MCF 10A (cell line): Measurements from ENCODE around the gene DUSP8. TPM values are rescaled to one million over a fixed set of nuclear protein-coding genes. Genes with fewer than 3 reads are reported as not detected.
"Not testable (repeated sequence)": the region's sequence is repeated elsewhere in the genome, so short reads cannot be mapped to it uniquely, and the experiment has no call there.

Experiments
- BruUV-seq: library from RNA; stranded (reverse); fragments of 400-500 nt; replicated peaks from 2 replicates; lab custom pipeline; 2021; lab: Mats Ljungman, UMichigan
- CTCF ChIA-PET: fragments of 300-600 bp; sonication (Branson Sonifier 250); formaldehyde crosslinking; extraction: SDS; loops from one replicate; lab custom pipeline; 2021; ENCODE audit warnings: antibody characterized with exemption, inconsistent platforms; lab: Yijun Ruan, JAX
- POLR2A ChIA-PET: fragments of 300-600, 350-650 bp; sonication (Branson Sonifier 250); formaldehyde crosslinking; extraction: SDS; loops from one replicate; lab custom pipeline; 2020; ENCODE audit warnings: antibody characterized with exemption, inconsistent platforms; lab: Yijun Ruan, JAX
- DNase-seq: peaks from one replicate; pipeline ENCODE4 v3.0.0-alpha.2; 2018; ENCODE audit not compliant: unreplicated experiment
- H3K27ac Mint-ChIP-seq: one replicate; pipeline ENCODE4 v1.8.0; 2022; ENCODE audit warnings: mild to moderate bottlenecking, low read depth, mixed read lengths; ENCODE audit not compliant: unreplicated experiment
- H3K27me3 Mint-ChIP-seq: one replicate; pipeline ENCODE4 v1.8.0; 2022; ENCODE audit warnings: mixed read lengths; ENCODE audit not compliant: insufficient read depth, unreplicated experiment
- H3K36me3 Mint-ChIP-seq: one replicate; pipeline ENCODE4 v1.8.0; 2022; ENCODE audit warnings: mild to moderate bottlenecking, moderate library complexity, mixed read lengths; ENCODE audit not compliant: insufficient read depth, unreplicated experiment
- H3K4me1 Mint-ChIP-seq: one replicate; pipeline ENCODE4 v1.8.0; 2022; ENCODE audit warnings: mixed read lengths; ENCODE audit not compliant: insufficient read depth, unreplicated experiment
- H3K4me3 Mint-ChIP-seq: one replicate; pipeline ENCODE4 v1.8.0; 2022; ENCODE audit warnings: mild to moderate bottlenecking, moderate library complexity, mixed read lengths; ENCODE audit not compliant: unreplicated experiment
- H3K9me3 Mint-ChIP-seq: one replicate; pipeline ENCODE4 v1.8.0; 2022; ENCODE audit warnings: mixed read lengths; ENCODE audit not compliant: unreplicated experiment
- intact Hi-C: fragments of 100-400 bp; cut with micrococcal nuclease; formaldehyde crosslinking; loops from 2 replicates; pipeline ENCODE4 v1.14.1; 2022
- total RNA-seq: library from RNA; stranded (reverse); gene quantifications from 2 replicates; pipeline ENCODE4 v1.2.3, GENCODE V29; 2022
- TF ChIP-seq, protein P1 (sequence below): fragments of 200-600 bp; IDR thresholded peaks from one replicate; pipeline ENCODE4 v1.8.0; 2022; ENCODE audit warnings: antibody characterized with exemption, mild to moderate bottlenecking; ENCODE audit not compliant: unreplicated experiment

Gene DUSP8
- total RNA-seq, 1 experiment from 2014 or later, result 17.6 TPM

DNA sequence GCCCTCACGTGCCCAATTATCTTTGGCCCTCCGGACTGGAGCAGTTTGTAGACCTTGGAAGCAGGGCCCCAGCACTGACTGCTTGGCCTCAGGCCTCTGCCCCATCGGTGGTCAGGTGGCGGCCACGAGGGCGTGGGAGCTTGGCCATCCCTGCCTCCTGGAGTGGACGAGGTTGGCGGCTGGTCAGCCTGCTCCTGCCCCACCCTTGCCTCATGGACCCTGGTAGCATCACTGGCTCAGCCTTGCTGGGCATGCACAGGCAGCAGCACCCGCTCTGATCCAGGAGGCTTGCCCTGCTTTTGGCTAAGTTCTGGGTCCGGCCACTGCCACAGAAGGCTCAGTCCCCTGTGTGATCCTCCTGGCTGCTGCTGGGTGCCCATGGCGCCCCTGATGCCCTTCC is 32.1 kb upstream of the DUSP8 start:
- Mint-ChIP-seq H3K9me3 (no peaks in the 10 kb centered on the region), H3K27me3 (peaks cover 70% of the 10 kb centered on the region), H3K4me3 (no peak overlapping the region), H3K36me3 (no peaks in the 10 kb centered on the region), H3K4me1 (no peaks in the 10 kb centered on the region), H3K27ac (no peak overlapping the region)
- POLR2A ChIA-PET, result no interaction called here
- DNase-seq, result no peak
- TF ChIP-seq, protein P1, sequence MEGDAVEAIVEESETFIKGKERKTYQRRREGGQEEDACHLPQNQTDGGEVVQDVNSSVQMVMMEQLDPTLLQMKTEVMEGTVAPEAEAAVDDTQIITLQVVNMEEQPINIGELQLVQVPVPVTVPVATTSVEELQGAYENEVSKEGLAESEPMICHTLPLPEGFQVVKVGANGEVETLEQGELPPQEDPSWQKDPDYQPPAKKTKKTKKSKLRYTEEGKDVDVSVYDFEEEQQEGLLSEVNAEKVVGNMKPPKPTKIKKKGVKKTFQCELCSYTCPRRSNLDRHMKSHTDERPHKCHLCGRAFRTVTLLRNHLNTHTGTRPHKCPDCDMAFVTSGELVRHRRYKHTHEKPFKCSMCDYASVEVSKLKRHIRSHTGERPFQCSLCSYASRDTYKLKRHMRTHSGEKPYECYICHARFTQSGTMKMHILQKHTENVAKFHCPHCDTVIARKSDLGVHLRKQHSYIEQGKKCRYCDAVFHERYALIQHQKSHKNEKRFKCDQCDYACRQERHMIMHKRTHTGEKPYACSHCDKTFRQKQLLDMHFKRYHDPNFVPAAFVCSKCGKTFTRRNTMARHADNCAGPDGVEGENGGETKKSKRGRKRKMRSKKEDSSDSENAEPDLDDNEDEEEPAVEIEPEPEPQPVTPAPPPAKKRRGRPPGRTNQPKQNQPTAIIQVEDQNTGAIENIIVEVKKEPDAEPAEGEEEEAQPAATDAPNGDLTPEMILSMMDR, result no peak
- intact Hi-C loops, result no loop called here
- CTCF ChIA-PET, result no interaction called here
- BruUV-seq, result no TSS peak

DNA sequence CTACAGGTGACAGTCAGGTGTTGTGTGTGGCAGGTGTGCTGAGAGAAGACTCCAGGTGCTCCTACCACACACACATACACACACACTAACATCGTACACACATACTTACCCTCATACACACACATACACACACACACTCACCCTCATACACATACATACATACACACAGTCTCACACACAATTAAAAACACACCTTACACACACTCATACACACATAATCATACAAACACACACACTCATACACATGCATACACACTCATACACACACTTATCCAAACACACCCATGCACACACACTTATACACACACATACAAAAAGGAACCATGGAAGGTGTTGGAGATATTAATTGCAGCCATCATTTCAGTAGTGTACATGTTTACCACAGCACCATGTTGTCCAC is 31.6 kb upstream of the DUSP8 start:
- no peak overlapping the region for H3K4me3 Mint-ChIP-seq
- DNase-seq, result no peak

DNA sequence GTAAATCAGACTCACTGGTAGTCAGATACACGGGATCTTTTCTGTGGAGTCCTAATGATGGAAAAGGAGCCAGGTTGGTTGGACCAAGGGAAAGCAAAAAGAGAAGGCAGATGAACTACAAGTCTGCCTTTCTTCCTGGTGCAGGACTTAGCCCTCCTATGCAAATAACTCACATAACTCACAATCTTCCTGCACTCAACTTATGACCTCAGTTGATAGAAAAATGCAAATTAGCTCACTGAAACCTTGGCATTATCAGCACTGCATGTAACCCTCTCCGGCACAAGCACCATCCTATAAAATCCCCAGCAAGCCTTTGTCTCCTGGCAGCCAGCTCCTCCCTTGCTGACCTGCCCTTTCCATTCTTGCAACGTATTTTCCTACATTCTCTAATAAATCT is 29.6 kb upstream of the DUSP8 start:
- POLR2A ChIA-PET, intact Hi-C loops, DNase-seq, H3K27ac Mint-ChIP-seq, H3K36me3 Mint-ChIP-seq, H3K4me1 Mint-ChIP-seq, H3K9me3 Mint-ChIP-seq, CTCF ChIA-PET, H3K4me3 Mint-ChIP-seq, BruUV-seq: not testable (repeated sequence)
- H3K27me3 Mint-ChIP-seq, result peaks cover 84% of the 10 kb centered on the region

More for the DNA sequence above, 31.6 kb upstream of the DUSP8 start:
- POLR2A ChIA-PET, result no interaction called here
- CTCF ChIA-PET, result no interaction called here
- no peaks in the 10 kb centered on the region for H3K36me3 Mint-ChIP-seq
- intact Hi-C loops, result no loop called here
- TF ChIP-seq, protein P1, result no peak
- H3K27ac Mint-ChIP-seq, result no peak overlapping the region
- H3K4me1 Mint-ChIP-seq, result no peaks in the 10 kb centered on the region
- BruUV-seq, result no TSS peak
- no peaks in the 10 kb centered on the region for H3K9me3 Mint-ChIP-seq
- peaks cover 75% of the 10 kb centered on the region for H3K27me3 Mint-ChIP-seq

DNA sequence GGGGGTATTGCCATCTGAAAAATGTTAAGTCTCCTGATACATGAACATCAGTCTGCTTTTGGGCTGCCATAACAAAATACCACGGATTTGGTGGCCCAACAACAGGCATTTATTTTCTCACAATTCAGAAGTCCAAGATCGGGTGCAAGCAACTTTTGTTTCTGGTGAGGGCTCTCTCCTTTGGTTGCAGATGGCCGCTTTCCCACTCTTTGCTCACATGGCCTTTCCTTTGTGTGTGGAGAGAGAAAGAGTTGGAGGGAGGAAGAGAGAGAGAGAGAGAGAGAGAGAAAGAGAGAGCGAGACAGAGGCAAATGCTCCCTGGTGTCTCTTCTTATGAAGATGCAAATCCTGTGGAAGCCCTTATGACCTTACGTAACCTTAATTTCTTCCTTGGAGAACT is 28.6 kb upstream of the DUSP8 start:
- H3K27ac Mint-ChIP-seq, result no peak overlapping the region
- intact Hi-C loops, result no loop called here
- H3K27me3 Mint-ChIP-seq, result peaks cover 86% of the 10 kb centered on the region
- BruUV-seq, result no TSS peak
- DNase-seq, result no peak
- TF ChIP-seq, protein P1, result no peak
- no peaks in the 10 kb centered on the region for H3K9me3 Mint-ChIP-seq
- no peak overlapping the region for H3K4me3 Mint-ChIP-seq
- ChIA-PET POLR2A (interaction anchor here (0.5 kb wide), 1 partner anchor 55 kb away, joined by 3 read pairs; no protein-coding TSS in a partner anchor), CTCF (no interaction called here)
- no peaks in the 10 kb centered on the region for H3K36me3 Mint-ChIP-seq
- no peaks in the 10 kb centered on the region for H3K4me1 Mint-ChIP-seq

DNA sequence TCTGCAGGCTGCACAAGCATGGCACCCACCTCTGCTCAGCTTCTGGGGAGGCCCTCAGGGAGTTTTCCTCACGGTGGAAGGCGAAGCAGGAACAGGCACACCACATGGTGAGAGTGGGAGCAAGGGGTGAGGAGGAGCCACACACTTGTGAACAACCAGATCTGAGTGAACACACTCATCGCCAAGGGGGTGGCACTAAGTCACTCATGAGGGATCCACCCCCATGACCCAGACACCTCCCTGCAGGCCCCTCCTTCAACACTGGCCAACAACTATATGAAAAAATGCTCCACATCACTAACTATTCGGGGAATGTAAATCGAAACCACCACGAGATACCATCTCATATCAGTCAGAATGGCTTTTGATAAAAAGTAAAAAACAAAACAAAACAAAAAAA is 26.7 kb upstream of the DUSP8 start:
- TF ChIP-seq, protein P1, result no peak
- no peak overlapping the region for H3K27ac Mint-ChIP-seq
- H3K27me3 Mint-ChIP-seq, result peaks cover 100% of the 10 kb centered on the region
- DNase-seq, result no peak
- intact Hi-C loops, result no loop called here
- ChIA-PET POLR2A (no interaction called here), CTCF (interaction anchor here (0.7 to 1.4 kb wide), 2 partner anchors 53 to 491 kb away, joined by 3 to 4 read pairs; no protein-coding TSS in a partner anchor)
- no TSS peak for BruUV-seq
- H3K4me3 Mint-ChIP-seq, result no peak overlapping the region
- H3K4me1 Mint-ChIP-seq, result no peaks in the 10 kb centered on the region
- no peaks in the 10 kb centered on the region for H3K9me3 Mint-ChIP-seq
- no peaks in the 10 kb centered on the region for H3K36me3 Mint-ChIP-seq

DNA sequence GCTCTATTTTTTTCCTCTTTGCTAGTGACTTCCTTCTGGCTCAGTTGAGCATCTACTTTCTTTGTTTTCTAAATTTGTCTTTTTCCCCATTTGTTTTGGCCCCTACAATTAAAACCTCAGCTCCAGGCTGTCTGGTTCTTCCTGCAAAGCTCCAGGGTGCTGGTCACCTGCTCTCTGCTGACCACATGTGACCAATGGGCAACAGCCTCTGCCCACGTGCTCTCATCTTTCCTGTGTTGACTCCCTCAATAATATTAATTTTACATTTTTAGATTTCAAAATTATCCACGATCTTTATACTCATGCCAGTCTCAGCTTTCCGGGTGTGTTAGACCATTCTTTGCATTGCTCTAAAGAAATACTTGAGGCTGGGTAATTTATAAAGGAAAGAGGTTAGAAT is 26.3 kb upstream of the DUSP8 start:
- CTCF ChIA-PET, result interaction anchor here (0.7 to 1.6 kb wide), 5 partner anchors 9 to 491 kb away, joined by 3 to 5 read pairs (median 4); partner anchors contain the start of gene KRTAP5-5

More for the DNA sequence above, 26.3 kb upstream of the DUSP8 start:
- H3K9me3 Mint-ChIP-seq, POLR2A ChIA-PET, H3K4me1 Mint-ChIP-seq, intact Hi-C loops, H3K4me3 Mint-ChIP-seq, DNase-seq, H3K27ac Mint-ChIP-seq, H3K36me3 Mint-ChIP-seq, BruUV-seq: not testable (repeated sequence)
- peaks cover 100% of the 10 kb centered on the region for H3K27me3 Mint-ChIP-seq
